Measurements from ENCODE around the gene GAS2L3.
"Not testable (repeated sequence)": the region's sequence is repeated elsewhere in the genome, so short reads cannot be mapped to it uniquely, and the experiment has no call there.

GAS2L3 gene

DNA sequence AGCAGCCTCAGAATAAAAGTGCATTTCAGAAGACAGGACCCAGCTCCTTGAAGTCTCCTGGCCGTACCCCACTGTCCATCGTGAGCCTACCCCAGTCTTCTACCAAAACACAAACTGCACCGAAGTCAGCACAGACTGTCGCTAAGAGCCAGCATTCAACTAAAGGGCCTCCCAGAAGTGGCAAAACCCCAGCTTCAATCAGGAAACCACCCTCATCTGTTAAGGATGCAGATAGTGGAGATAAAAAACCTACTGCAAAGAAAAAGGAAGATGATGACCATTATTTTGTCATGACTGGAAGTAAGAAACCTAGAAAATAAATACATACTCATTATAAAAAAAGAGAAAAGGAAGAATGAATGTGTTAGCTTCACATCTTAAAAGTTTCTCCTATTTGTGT lies 51.1 kb downstream of the GAS2L3 start:
- Histone ChIP-seq H3K4me2 (ENCODE audit: low read length) (no peak overlapping the region), H3K4me3 (ENCODE audit: low read depth, low read length) (no peak overlapping the region), H3K9ac (no peak overlapping the region), H3K36me3 (ENCODE audit: control insufficient read depth, insufficient read depth, low read length) (no peaks in the 10 kb centered on the region), H3K4me1 (no peaks in the 10 kb centered on the region), H3K9me3 (ENCODE audit: control insufficient read depth, low read length) (no peaks in the 10 kb centered on the region), H3K27ac (no peak overlapping the region), H3K79me2 (no peaks in the 10 kb centered on the region), H2AFZ (no peak overlapping the region), H3K27me3 (ENCODE audit: control insufficient read depth, insufficient read depth, low read length) (no peaks in the 10 kb centered on the region)
- TF ChIP-seq, protein P1, sequence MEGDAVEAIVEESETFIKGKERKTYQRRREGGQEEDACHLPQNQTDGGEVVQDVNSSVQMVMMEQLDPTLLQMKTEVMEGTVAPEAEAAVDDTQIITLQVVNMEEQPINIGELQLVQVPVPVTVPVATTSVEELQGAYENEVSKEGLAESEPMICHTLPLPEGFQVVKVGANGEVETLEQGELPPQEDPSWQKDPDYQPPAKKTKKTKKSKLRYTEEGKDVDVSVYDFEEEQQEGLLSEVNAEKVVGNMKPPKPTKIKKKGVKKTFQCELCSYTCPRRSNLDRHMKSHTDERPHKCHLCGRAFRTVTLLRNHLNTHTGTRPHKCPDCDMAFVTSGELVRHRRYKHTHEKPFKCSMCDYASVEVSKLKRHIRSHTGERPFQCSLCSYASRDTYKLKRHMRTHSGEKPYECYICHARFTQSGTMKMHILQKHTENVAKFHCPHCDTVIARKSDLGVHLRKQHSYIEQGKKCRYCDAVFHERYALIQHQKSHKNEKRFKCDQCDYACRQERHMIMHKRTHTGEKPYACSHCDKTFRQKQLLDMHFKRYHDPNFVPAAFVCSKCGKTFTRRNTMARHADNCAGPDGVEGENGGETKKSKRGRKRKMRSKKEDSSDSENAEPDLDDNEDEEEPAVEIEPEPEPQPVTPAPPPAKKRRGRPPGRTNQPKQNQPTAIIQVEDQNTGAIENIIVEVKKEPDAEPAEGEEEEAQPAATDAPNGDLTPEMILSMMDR (IDR thresholded peaks at IDR 0.05): no peak

DNA sequence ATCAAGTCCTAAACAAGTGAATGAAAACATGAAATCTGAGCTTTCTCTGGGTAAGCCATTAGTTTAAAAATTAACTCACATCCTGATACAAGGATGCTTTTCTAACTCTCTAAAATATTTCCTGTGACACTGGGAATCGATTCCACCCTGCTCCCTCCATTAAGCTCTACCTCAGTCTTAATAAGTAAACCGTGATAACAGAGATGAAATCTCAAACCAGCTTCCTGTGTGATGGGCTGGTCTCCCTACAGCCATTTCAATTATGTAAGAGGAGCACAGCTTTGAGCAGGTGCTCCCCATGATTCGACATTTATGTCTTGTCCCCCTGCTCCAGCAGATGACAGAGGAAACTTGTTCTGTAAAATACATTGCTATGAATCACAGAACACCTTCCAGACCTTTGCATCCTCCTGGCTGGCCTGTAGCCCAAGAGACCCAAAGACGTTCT lies 59.0 kb downstream of the GAS2L3 start:
- TF ChIP-seq, protein P1 (IDR thresholded peaks at IDR 0.05): no peak
- no peak overlapping the region for H3K9ac ChIP-seq
- H3K27ac ChIP-seq: no peak overlapping the region
- H3K79me2 ChIP-seq: no peaks in the 10 kb centered on the region
- H3K36me3 ChIP-seq (ENCODE audit: control insufficient read depth, insufficient read depth, low read length): no peaks in the 10 kb centered on the region
- no peak overlapping the region for H3K4me3 ChIP-seq (ENCODE audit: low read depth, low read length)
- no peaks in the 10 kb centered on the region for H3K4me1 ChIP-seq
- no peaks in the 10 kb centered on the region for H3K27me3 ChIP-seq (ENCODE audit: control insufficient read depth, insufficient read depth, low read length)
- H3K9me3 ChIP-seq (ENCODE audit: control insufficient read depth, low read length): no peaks in the 10 kb centered on the region
- H2AFZ ChIP-seq: no peak overlapping the region
- no peak overlapping the region for H3K4me2 ChIP-seq (ENCODE audit: low read length)

DNA sequence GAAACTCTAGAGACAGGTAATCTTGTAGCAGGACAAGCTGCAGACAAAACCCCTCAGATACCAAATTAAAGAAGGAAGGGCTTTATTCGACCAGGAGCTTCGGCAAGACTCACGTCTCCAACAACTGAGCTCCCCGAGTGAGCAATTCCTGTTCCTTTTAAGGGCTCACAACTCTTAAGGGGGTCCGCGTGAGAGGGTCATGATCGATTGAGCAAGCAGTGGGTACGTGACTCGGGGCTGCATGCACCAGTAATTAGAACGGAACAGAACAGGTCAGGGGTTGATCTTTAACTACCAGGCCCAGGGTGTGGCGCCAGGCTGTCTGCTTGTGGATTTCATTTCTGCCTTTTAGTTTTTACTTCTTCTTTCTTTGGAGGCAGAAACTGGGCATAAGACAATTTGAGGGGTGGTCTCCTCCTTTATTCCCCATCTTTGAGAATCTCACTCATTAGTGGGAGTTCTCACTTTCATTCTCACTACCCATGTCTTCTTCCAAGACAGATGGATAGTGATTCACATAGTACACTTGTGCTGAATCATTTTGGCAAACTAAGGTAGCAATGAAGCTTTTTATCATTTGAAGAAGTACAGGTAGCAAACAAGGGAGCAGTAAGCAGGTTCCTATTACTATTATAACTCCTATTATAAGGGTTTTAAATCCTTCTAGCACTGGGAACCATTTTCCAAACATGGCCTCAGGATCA lies 59.8 kb downstream of the GAS2L3 start:
- not testable (repeated sequence) for H3K79me2 ChIP-seq; H3K36me3 ChIP-seq (ENCODE audit: control insufficient read depth, insufficient read depth, low read length); H3K4me3 ChIP-seq (ENCODE audit: low read depth, low read length); H3K4me1 ChIP-seq; H3K9ac ChIP-seq; H3K9me3 ChIP-seq (ENCODE audit: control insufficient read depth, low read length); H3K27me3 ChIP-seq (ENCODE audit: control insufficient read depth, insufficient read depth, low read length); H3K4me2 ChIP-seq (ENCODE audit: low read length); H2AFZ ChIP-seq; H3K27ac ChIP-seq

DNA sequence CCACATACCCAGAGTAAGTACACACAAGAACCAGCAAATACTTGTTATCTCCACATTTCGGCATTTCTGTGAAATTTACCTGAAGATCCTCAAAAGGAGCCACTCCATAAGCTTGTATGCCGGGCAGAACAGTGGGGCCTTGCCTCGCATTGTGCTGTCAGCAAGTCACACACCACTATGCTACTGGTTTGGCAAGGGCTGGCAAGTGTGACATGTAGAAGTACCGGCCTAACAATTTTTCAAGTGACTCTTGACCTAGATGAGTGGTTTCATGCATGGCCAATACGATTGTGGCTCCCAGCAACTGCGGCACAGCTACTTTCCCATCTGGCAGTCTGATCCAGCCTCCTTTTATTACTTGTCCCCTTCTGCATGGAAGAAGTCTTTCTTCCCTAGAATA lies 69.8 kb downstream of the GAS2L3 start:
- TF ChIP-seq, protein P1 (IDR thresholded peaks at IDR 0.05): no peak
- Histone ChIP-seq H2AFZ (no peak overlapping the region), H3K9ac (no peak overlapping the region), H3K4me1 (no peaks in the 10 kb centered on the region), H3K27me3 (ENCODE audit: control insufficient read depth, insufficient read depth, low read length) (no peaks in the 10 kb centered on the region), H3K4me2 (ENCODE audit: low read length) (no peak overlapping the region), H3K79me2 (no peaks in the 10 kb centered on the region), H3K9me3 (ENCODE audit: control insufficient read depth, low read length) (no peaks in the 10 kb centered on the region), H3K4me3 (ENCODE audit: low read depth, low read length) (no peak overlapping the region), H3K36me3 (ENCODE audit: control insufficient read depth, insufficient read depth, low read length) (no peaks in the 10 kb centered on the region), H3K27ac (no peak overlapping the region)

DNA sequence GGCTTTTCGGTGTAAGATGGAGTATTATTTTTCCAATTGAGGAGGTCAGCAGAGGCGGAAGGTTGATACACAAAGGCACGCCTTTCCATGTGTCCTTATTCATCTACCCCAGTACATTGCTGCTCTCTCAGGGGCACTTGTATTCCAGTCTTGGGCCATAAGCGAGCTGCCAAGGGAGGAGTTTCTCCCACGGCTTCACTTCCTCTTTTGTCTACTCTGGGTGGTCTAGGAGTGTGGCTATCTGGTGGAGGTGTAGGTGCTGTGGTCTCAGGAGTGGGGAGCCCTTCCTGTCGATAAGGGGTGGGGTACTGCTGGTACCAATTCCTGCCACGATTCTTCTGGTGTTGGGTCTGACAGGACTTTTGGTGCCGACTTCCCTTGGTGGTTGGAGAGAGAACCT lies 73.4 kb downstream of the GAS2L3 start:
- H3K79me2 ChIP-seq: no peaks in the 10 kb centered on the region
- H3K4me2 ChIP-seq (ENCODE audit: low read length): no peak overlapping the region
- H3K9me3 ChIP-seq (ENCODE audit: control insufficient read depth, low read length): no peaks in the 10 kb centered on the region
- TF ChIP-seq, protein P1 (IDR thresholded peaks at IDR 0.05): no peak
- no peak overlapping the region for H3K4me3 ChIP-seq (ENCODE audit: low read depth, low read length)
- H3K9ac ChIP-seq: no peak overlapping the region
- no peak overlapping the region for H2AFZ ChIP-seq
- H3K4me1 ChIP-seq: no peaks in the 10 kb centered on the region
- H3K27ac ChIP-seq: no peak overlapping the region
- H3K36me3 ChIP-seq (ENCODE audit: control insufficient read depth, insufficient read depth, low read length): no peaks in the 10 kb centered on the region
- H3K27me3 ChIP-seq (ENCODE audit: control insufficient read depth, insufficient read depth, low read length): no peaks in the 10 kb centered on the region
